ENCODE results near the gene NARS2.

NARS2 gene

DNA sequence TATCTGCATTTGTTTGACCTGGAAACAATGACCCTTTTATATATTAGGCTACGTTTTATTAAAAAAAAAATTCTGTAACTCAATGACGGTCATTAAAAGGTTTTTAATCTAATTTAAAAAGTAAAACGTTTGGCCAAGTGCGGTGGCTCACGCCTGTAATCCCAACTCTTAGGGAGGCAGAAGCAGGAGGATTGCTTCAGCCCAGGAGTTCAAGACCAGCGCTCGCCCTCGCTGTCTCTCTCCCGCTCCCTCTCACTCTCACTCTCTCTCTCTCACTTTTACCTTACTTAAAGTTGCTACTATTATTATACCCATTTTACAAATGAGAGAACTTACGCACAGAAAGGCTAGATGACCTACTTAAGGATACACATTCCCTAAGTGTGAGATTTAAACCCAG is 814 bp upstream of the NARS2 start:
- no peak for DNase-seq (ENCODE audit: low read depth)
- TF ChIP-seq CTCF (IDR thresholded peaks at IDR 0.05; ENCODE audit: insufficient read depth, low read depth, low read length, missing control alignments), result no peak
- peak overlapping the region; percentile 93 for H3K4me3 ChIP-seq (ENCODE audit: low read depth, low read length)

- no peak for TF ChIP-seq CTCF (IDR thresholded peaks at IDR 0.05; ENCODE audit: insufficient read depth, low read depth, low read length, missing control alignments)
- peak overlapping the region; percentile 93 for H3K4me3 ChIP-seq (ENCODE audit: low read depth, low read length)
- no peak for DNase-seq (ENCODE audit: low read depth)
These were observed 983 bp downstream of the NARS2 start for GRCh38 chr11:78573681-78574080.

DNA sequence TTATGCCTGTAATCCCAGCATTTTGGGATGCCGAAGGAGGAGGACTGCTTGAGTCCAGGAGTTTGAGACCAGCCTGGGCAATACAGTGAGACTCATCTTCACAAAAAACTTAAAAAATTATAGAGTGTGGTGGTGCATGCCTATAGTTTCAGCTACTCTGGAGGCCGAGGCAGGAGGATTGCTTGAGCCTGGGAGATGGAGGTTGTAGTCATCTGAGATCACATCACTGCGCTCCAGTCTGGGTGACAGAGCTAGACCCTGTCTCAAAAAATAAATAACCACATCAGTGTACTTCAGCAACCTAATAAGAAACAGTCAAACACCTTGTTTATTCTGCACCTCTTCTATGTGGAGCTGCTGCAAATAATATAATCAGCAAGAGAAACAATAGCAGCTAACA is 1.4 kb downstream of the NARS2 start:
- no peak for DNase-seq (ENCODE audit: low read depth)
- TF ChIP-seq CTCF (IDR thresholded peaks at IDR 0.05; ENCODE audit: insufficient read depth, low read depth, low read length, missing control alignments), result no peak
- peak overlapping the region; percentile 93 for H3K4me3 ChIP-seq (ENCODE audit: low read depth, low read length)

DNA sequence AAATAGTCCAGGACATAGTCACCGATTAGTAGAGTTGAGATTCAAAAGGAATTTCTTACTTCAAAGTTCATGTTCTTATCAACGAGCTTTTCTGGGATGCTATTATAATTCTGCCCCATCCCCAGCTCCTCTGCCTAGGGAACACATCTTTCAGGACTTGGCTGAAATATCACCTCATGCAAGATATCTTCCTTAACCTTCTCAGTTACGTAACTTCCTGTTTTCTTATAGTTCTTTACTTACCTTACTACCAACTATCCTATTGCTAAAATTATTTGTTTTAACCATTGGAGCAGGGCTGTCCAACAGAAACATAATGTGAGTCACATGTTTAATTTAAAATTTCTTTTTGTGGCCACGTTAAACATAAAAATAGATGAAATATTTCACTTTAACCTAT is 2.3 kb downstream of the NARS2 start:
- TF ChIP-seq CTCF (IDR thresholded peaks at IDR 0.05; ENCODE audit: insufficient read depth, low read depth, low read length, missing control alignments), result no peak
- DNase-seq (ENCODE audit: low read depth), result no peak
- H3K4me3 ChIP-seq (ENCODE audit: low read depth, low read length), result no peak overlapping the region

DNA sequence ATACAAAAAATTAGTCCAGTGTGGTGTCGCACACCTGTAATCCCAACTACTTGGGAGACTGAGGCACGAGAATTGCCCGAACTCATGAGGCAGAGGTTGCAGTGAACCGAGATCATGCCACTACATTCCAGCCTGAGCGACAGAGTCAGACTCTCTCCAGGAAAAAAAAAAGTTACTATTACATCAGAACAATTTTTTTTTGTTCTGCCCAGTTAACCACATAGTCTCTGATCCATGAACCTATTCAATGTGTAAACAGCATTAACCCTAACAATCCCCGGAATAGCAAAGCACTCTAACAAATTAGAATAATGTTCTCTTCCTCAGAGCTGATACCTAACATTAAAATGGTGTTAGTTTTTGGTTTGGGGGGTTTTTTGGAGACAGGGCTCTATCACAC is 4.6 kb downstream of the NARS2 start:
- no peak for DNase-seq (ENCODE audit: low read depth)
- H3K4me3 ChIP-seq (ENCODE audit: low read depth, low read length), result no peak overlapping the region
- no peak for TF ChIP-seq CTCF (IDR thresholded peaks at IDR 0.05; ENCODE audit: insufficient read depth, low read depth, low read length, missing control alignments)

DNA sequence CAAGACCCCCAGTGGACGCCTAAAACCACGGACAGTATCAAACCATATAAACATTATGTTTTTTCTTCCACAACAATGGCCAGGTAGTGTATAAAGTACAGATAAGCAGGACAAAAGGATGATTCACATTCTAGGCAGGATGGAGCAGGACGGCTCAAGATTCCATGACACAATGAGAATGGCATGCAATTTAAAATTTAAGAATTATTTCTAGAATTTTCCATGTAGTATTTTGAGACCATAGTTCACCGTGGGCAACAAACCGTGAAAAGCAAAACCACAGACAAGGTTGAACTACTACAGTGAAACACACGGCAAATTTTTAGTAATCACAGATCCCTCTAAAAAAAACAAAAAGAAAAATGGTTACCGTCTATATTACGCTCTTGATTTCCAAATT is 7.5 kb downstream of the NARS2 start:
- DNase-seq (ENCODE audit: low read depth), result no peak
- TF ChIP-seq CTCF (IDR thresholded peaks at IDR 0.05; ENCODE audit: insufficient read depth, low read depth, low read length, missing control alignments), result no peak
- no peak overlapping the region for H3K4me3 ChIP-seq (ENCODE audit: low read depth, low read length)

All from GM12865 (cell line).